AG08396 (cell line): ENCODE data around the gene ZMYND10.

Experiments
- DNase-seq: peaks from one replicate; pipeline ENCODE4 v3.0.0; 2012; ENCODE audit warnings: low spot score, mixed read lengths

ZMYND10 gene

DNA sequence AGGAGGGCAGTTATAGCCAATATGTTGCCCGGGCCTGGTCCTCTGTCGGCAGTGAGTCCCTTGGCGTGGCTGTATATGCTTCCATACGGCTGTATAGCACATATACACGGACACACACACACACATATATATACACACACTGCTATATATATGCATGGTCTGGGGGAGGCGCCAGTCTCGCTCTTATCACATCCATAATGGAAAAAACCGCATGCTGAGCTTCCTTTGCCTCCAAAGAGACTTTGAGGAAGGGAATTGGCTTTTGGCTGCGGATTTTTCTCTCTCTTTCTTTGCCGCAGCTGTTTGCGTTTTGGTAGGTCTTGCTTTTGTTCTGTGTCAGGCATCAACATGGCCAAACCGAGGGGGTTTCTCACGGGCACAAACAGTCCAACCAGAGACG lies 25.1 kb upstream of the ZMYND10 start:
- DNase-seq: no peak

DNA sequence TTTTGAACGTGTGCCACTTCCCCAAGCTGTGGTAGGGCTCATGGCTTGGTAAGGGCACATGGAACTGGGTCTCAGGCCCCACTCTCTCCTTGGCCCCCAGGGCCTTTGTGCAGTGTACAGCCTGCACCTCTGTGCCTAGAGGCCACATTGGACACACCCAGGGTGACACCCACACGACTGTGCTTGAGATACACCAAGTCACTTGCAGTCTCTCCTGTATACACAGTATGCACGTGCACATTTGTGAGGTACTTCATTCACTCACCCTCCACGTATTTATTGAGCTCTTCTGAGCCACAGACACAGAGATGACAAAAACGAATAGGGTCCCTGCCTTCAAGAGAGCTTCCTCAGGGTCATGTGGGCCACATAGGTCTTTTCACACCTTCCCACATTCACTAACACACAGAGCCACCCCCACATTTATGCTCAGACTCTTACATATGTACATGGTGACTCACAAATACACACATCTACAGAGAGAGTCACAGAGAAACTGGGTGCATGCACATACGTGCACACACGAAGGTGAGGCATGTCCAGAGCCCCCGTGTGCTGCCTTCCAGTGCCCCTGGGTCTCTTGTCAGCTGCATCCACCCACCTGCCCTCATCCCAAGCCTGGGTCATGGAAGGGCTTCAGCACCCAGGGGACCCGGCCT lies 23.6 kb upstream of the ZMYND10 start:
- DNase-seq: no peak

DNA sequence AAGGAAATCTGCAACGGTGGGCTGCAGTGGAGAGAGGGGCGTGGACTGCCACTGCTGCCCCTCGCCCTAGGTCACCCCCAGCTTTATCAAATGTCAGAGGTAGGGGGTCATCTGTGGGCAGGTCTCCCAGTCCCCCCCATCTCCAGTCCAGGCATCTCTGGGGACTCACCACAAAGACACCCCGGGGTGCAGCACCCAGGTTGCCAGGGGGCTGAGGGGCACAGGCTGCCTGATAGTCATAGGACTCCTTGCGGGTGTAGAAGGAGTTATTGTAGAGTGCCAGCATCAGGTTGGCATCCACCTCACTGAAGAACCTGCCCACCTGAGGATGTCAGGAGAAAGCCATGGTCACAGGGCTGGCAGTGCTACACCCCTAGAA lies 20.3 kb upstream of the ZMYND10 start:
- no peak for DNase-seq

DNA sequence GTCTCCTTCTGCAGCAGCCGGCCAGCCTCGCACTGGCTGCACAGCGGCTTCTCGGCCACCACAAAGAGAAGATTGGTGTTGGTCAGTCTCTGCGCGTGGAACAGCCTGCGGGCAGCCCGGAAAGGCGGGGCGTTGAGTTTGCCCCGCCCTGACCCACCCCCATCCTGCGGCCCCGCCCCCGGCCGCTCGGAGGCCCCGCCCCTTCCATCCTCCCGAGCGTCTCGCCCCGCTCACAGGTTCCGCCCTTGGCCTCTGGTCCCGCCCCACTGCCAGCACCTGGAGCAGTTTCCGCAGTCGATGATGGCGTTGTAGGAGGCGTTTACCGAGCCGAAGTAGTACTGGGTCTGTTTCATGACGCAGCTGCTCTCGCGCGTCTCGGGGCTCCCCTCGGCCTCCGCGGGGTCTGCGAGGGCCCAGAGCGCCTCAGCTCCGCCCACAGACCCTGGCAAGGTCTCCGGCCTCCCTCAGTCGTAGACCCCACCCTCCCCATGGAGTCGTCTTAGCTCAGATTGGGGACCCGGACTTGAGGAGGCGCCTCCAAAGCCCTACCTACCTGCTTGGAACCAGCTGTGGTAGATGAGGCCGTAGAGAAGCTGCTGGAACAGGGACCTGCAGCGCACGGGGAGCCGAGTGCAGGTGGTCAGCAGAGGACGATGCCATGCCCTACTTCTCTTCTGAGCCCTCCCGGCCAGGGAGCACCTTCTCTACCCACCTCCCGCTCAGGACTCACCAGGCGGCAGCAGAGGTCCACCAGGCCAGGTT lies 19.7 kb upstream of the ZMYND10 start:
- DNase-seq: peak; percentile 95

DNA sequence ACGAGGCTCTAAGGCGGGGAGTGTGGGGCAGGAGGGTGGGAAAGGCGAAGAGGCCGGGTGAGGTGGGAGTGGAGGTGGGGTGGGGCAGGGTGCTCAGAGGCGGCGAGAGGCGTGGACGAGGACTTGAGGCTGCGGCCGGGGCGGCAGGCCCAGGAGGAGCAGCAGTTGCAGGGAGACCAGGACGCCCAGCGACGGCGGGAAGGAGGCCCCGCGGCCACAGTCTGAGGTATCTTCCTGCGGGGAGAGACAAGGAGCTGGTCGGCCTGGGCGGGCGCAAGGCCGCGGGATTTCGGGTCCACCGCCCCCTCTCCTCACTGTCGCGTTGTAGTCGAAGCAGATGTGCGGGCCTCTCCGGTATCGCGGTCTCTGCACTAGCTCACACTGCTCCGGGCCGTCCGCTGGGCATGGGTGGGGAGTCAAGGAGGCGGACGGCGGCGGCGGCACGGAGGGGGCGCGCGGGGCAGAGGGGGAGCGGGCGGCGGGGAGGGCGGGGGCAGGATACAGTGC lies 19.1 kb upstream of the ZMYND10 start:
- DNase-seq: no peak

DNA sequence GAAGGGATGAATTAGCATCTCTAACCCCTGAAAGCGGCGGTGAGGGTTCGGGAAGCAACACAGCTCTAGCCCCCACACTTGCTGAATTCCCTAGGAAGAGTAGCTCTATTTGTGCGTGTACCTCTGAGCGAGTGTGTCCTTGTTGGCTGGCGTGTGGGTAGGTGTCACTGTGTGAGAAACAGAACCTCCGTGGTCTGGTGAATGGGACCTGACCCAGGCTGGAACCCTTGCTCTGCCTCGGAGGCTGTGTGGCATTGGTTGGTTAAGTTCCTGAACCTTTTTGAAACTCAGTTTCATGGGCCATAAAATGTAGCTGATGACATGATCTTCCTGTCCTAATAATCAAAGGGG lies 14.2 kb upstream of the ZMYND10 start:
- DNase-seq: no peak

DNA sequence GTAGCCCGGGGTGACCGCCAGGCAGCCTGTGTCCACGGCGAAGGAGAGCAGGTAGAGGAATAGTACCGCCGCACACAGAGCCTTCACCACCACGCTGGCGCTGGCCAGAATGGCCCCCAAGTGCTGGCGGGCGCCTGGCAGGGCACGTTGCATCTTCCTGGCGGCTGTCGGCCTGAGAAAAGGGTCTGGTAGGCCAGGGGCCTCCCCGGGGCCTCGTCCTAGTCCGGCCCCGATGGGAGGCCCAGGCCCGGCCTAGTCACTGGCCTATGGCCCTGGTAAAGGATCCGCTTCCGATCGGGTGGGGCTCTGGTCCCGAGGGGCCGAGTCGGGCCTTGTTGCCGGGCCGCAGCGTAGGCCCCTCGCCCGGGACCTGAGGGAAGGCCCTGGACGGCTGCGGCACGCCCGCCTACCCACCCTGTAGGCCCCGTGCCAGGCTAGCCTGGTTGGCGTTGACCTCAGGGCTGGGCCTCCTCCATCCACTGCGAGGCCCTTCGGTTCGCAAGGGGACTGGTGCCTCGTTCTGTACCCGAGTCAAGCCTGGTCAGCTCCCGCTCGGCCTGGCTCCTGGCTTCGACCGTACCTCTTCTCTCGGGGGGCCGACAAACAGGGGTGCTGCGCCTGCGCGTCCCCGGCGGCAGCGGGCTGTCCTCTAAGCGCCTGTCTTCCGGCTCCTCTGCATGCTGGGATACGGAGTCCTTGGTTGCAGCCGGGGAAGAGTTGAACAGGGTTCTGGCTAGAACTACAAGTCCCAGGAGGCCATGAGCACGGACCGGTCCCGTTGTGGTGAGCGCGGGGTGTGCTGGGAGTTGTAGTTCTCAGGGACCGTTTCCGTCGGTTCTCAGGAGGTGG lies 13.6 kb upstream of the ZMYND10 start, which contains the start of gene TMEM115:
Gene TMEM115 (minus strand): TSS at position 611 of the 849 bp plus-strand sequence. CDS start 458 bp downstream, at position 153.
- DNase-seq: peak; percentile 98

DNA sequence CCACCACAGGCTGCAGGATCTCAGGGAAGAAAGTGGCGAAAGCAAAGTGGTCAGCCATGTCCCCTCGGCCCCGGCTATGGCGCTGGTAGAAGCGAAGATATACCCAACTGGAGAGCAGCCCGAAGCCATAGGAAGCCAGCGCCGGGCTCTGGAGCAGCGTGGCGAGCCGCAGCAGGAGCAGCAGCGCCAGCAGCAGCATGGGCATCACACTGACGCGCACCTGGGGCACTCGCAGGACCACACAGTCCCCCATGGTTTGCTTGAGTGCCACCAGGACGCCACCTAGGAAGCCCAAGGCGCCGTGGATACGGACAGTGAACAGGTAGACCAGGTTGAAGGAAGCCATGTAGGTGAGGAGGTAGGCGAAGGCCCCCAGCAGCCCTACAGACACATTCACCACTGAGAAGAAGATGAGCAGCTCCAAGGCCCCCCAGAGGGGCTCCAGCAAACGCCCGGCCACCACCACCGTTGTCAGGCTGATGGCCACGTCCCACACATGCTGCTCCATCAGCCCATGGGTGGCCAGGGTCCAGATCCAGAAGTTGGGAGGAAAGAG lies 12.9 kb upstream of the ZMYND10 start:
- no peak for DNase-seq

DNA sequence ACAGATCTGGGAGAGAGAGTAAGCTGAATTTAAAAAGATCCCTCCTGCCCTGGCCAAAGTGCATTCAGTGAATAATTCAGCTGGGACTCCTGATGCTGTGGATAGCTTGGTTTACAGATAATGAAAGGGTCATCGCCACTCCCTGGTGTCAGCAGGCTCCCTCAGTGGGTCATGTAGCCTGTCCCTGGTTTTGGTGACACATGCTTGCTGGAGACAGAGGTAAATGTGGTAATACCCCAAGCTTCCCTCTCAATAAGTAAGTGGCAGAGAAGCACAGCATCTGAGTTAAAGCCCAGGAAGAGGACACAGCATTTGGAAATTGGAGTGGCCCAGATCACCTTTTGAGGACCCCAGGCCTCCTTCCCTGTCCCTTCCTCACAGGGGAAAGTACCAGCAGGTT lies 11.9 kb upstream of the ZMYND10 start:
- DNase-seq: no peak

DNA sequence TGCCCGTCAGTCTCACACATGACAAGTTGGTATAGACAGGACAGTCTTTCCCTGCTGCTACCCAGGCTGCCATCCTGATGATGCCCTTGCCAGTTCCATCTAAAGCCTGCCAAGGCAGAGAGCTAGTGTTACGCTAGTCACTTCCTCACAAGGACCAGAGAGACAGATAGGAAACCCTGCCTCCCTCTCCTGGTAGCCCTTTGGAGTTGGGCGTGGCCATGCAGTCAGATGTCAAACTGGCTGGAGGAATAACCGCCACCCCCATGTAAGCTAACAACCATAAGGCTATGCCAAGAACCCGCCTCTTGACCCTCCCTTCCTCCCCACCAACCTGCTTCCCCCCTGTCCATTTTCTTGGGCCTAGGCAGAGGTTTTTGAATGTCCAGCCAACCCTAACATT lies 11.0 kb upstream of the ZMYND10 start:
- DNase-seq: no peak

DNA sequence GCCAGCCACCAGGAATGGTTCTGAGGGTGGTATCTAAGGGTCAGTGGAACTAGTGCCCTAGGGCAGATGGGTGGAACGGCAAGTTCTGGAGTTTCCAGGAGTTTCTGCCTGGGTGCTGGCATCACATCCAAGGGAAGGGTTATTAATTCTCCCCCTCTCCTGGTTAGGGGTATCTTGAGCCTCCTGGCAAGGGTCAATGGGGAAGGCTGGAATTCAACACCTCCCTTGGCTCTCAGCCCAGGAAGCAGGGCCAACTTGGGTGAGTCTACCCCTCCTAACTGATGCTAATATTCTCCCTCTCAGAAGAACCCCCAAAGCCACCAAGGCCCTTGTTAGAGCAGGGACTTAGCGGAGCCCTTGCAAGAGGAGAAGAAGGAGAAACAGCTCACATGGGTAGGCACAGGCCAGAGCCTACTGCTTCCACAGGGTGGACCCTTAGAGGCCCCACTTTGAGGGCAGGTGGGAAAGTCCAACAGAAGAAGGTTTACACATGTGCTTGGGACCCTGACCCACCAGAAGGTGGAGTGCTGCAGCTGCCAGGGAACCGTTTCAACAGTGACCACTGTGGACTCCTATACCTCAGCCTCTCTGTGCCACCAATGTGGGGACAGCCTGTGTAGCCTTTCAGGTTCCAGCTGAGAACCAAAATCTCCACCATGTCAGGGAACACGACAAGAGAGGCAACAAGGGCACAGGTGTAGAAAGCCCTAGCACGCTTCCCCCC lies 10.5 kb upstream of the ZMYND10 start:
- DNase-seq: no peak

DNA sequence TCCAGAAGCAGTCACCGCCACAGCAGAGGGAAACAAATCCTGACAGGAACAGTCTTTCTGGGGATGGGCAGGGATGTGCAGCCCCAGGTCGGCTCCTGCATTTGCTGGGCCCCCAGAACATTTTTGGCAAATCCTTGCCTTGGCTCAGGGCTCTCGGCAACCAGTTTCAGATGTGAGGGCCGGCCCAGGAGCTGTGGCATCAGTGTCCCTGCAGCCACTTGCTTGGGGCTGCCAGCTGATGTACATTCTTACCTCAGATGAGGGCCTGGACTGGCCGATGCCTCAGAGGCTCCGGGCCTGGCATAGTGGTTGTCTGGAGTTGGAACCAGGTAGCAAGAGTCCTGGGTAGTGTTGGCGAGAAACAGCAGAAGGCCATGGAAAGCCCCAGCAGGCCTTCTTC lies 9.3 kb upstream of the ZMYND10 start:
- no peak for DNase-seq

DNA sequence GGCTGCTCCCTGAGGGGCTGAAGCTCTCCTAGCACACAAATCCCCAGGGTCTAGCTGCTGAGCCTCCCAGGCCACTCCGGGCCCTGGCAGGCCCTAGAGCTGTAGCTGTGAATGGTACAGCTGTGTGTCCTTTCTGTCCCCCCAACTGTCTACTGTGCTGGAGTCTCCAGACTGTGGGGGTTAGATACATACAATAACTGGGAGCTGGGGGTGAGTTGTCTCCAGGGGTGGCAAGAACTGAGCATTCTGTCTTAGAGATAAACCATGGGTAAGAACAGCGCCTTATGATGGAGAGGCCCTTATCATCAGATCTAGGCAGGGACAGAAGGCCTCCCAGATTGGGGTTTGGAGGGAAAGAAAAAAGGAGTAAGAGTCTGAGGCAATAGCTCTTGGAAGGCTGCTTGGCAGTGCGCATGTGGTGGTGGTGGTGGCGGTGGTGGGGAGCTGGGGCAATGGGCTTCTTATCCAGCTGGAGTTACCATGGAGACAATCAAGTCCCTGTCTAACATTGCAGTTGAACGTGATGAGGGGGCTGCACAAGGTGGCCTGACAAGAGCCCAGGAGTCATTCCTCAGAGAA lies 8.7 kb upstream of the ZMYND10 start:
- no peak for DNase-seq

DNA sequence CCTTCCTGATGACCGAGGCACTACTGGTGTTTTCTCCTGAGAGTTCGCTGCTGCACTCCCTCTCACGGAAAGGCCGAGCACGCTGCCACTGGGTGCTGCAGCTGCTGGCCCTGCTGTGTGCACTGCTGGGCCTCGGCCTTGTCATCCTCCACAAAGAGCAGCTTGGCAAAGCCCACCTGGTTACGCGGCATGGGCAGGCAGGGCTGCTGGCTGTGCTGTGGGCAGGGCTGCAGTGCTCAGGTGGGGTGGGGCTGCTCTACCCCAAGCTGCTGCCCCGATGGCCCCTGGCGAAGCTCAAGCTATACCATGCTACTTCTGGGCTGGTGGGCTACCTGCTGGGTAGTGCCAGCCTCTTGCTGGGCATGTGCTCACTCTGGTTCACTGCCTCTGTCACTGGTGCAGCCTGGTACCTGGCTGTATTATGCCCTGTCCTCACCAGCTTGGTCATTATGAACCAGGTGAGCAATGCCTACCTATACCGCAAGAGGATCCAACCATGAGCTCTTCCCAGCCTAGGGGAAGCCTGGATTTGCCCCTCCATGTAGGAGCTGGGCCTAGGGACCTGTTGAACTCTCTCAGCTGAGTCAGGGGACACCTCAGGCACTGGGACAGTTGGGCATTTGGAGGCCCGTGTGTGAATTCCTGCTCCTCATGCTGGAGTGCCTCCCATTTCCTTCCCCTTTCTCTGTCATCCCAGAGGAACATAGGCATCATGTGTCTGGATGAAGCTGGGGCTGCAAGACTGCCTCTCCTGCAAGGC lies 7.9 kb upstream of the ZMYND10 start:
- no peak for DNase-seq

DNA sequence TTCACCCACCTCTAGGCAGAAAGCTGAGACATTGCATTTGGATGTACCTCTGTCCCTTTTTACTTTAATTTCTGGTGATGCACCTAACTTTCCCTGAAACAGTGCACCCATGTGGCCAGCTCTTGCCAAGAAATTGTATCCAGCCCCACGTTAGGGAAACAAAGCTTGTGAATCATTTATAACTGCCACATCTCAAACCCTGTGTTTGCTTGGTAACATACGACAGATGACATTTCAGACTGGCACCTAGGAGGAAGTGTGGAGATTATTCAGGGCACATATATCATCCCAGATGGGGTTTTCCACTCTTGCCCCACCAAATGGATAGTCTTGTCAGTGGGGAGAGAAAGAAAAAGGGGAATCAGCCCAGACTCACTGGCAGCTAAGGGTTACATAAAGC lies 7.2 kb upstream of the ZMYND10 start:
- DNase-seq: no peak

DNA sequence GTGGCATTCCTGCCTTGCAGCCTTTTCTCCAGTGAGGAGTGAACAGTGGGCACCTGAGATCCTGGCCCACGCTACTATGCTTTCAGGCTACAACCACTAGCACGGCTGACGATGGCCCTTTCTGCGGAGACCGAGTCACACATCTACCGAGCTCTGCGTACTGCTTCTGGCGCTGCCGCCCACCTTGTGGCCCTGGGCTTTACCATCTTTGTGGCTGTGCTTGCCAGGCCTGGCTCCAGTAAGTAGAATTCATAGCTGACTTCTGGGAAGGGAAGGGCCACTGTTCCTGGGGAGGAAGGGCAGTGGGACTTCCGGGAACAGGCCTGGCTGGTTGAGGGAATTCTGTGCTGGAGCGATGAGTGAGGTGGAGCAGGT lies 5.8 kb upstream of the ZMYND10 start:
- no peak for DNase-seq

DNA sequence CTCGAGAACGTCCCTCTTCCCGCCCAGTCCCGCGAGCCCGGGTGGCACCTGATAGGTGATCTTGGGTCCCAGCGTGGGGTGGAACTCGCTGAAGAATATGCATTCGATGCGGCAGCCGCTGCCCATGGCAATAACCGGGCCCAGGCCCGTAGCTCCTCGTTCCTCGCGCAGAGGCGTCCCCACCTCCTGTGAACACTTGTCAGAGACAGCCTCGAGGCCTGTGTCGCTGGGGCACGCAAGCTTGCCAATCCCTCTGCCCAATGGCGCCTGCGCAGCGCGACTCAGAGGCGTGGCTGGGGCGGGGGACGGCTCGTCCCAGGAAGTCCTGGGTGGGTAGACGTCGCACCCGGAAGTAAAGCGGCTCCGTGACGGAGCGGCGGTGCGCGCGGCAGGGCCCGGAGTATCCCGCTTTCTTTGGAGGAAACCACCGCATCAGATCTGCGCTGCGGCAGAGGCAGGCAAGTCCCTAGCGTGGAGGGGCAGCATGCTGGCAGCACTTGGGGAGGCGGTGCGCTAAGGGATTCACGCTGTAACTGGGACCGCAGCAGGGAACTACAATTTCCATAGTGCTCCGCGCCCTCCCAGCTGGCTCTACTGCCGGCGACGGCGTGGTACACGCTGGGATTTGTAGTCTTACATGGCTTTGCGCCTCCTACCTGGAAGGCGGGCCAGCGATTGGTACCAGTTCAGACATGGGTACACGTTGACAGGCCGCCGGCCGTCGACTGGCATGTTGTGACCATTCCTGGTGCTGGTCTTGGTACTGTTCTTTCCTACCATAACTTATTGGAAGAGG lies 5.2 kb upstream of the ZMYND10 start, which contains the start of the genes CYB561D2 and NPRL2:
Gene CYB561D2 (plus strand): TSS at position 336 of the 796 bp plus-strand sequence. CDS start 572 bp downstream, outside the sequence.
Gene NPRL2 (minus strand): TSS at position 249 of the 796 bp plus-strand sequence. CDS start 123 bp downstream, at position 126.
- peak; percentile 95 for DNase-seq

DNA sequence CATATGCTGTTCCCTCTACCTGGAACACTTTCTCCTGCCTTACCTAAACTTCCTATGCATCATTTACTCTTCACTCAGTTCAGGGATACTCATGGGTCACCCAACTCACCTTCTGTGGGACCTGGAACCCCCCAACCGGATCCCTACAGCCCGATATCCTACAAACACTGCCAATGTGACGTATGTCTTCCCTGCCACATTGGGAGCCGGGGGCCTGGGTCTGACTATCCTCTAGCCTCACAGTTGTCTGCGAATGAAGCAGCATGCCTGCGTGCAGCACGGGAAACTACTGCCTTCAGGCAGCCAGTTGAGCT lies 4.6 kb upstream of the ZMYND10 start:
- DNase-seq: no peak

DNA sequence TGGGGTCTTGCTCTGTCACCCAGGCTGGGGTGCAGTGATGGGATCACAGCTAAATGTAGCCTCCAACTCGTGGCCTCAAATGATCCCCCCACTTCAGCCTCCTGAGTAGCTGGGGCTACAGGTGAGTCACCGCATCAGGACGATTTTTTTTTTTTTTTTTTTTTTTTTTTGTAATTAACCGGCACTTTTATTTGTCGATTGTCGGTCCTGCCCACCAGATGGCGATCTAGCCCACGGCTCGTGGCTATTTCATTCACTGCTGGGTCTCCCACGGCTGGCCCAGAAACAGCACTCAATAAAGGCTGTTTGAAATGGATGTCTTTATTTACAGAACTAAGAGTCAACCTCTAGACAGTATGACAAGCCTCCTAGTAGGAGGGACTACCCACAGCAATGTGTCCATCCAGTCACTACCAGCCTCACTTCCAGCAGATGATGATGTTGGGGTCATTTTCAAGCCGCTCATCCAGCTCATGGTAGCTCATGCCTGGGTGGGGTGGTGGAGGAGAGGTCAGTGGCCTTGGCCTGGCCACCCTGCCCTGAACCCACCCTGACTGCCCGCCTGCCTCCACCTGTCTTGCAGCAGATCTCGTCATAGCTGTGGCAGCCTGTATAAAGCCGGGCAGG lies 1.8 kb upstream of the ZMYND10 start:
- DNase-seq: peak; percentile 77
